DOHH2 (cell line): Measurements from ENCODE around the gene GSTA3.
"Not testable (repeated sequence)": the region's sequence is repeated elsewhere in the genome, so short reads cannot be mapped to it uniquely, and the experiment has no call there.

ENCODE experiments used
- H3F3A ChIP-seq: fragments of 200-600 bp; sonication (generic), shearing (Covaris generic); 2 replicates; pipeline ENCODE4 v1.6.0; 2016; ENCODE audit warnings: antibody characterized with exemption, mild to moderate bottlenecking; ENCODE audit not compliant: control insufficient read depth, insufficient read depth
- H3K27ac ChIP-seq: fragments of 200-600 bp; sonication (generic); 2 replicates; pipeline ENCODE4 v1.5.1; 2014; ENCODE audit warnings: low read depth, mild to moderate bottlenecking, low read length, moderate library complexity
- H3K27me3 ChIP-seq: fragments of 200-600 bp; sonication (generic); 2 replicates; pipeline ENCODE4 v1.6.1; 2014; ENCODE audit warnings: mild to moderate bottlenecking, low read length, mixed read lengths; ENCODE audit not compliant: control insufficient read depth
- H3K36me3 ChIP-seq: fragments of 200-600 bp; sonication (generic); 2 replicates; pipeline ENCODE4 v1.6.1; 2014; ENCODE audit warnings: mild to moderate bottlenecking, low read length, moderate library complexity, mixed read lengths; ENCODE audit not compliant: control insufficient read depth
- H3K4me1 ChIP-seq: fragments of 200-600 bp; sonication (generic); 2 replicates; pipeline ENCODE4 v1.6.1; 2014; ENCODE audit warnings: mild to moderate bottlenecking, low read length, mixed read lengths; ENCODE audit not compliant: control insufficient read depth
- H3K4me2 ChIP-seq: fragments of 200-600 bp; sonication (generic); 2 replicates; pipeline ENCODE4 v1.6.0; 2014; ENCODE audit warnings: mild to moderate bottlenecking, low read length, moderate library complexity
- H3K4me3 ChIP-seq: fragments of 200-600 bp; sonication (generic); 2 replicates; pipeline ENCODE4 v1.5.1; 2014; ENCODE audit warnings: mild to moderate bottlenecking, low read length, mixed read lengths
- H3K79me2 ChIP-seq: fragments of 200-600 bp; sonication (generic); 2 replicates; pipeline ENCODE4 v1.6.1; 2014; ENCODE audit warnings: mild to moderate bottlenecking, low read length, mixed read lengths; ENCODE audit not compliant: control insufficient read depth
- H3K9me2 ChIP-seq: fragments of 200-600 bp; sonication (generic); replicated peaks from 2 replicates; pipeline ENCODE4 v1.6.1; 2014; ENCODE audit warnings: mild to moderate bottlenecking, low read length, mixed read lengths; ENCODE audit not compliant: control insufficient read depth
- H3K9me3 ChIP-seq: fragments of 200-600 bp; sonication (generic); 2 replicates; pipeline ENCODE4 v1.6.1; 2014; ENCODE audit warnings: antibody characterized with exemption, low read length, mixed read lengths; ENCODE audit not compliant: control insufficient read depth, insufficient read depth
- H4K20me1 ChIP-seq: fragments of 200-600 bp; sonication (generic); 2 replicates; pipeline ENCODE4 v1.6.0; 2014; ENCODE audit warnings: low read depth, mild to moderate bottlenecking, antibody characterized with exemption, low read length, moderate library complexity; ENCODE audit not compliant: control insufficient read depth, insufficient read depth
- CTCF ChIP-seq: fragments of 200-600 bp; sonication (generic); IDR thresholded peaks from one replicate; pipeline ENCODE4 v1.5.1; 2014; ENCODE audit warnings: antibody characterized with exemption, mild to moderate bottlenecking, low read depth, low read length; ENCODE audit not compliant: poor library complexity, severe bottlenecking
- EZH2phosphoT487 ChIP-seq: fragments of 200-600 bp; sonication (generic); IDR thresholded peaks from 2 replicates; pipeline ENCODE4 v1.6.1; 2017; ENCODE audit warnings: borderline replicate concordance, mild to moderate bottlenecking, antibody characterized with exemption, low read length, moderate library complexity, mixed read lengths

GSTA3 gene

GRCh38 chr6:52868240-52868639 is 41.3 kb downstream of the GSTA3 start:
- Histone ChIP-seq H3K4me3 (no peak overlapping the region), H3K4me2 (no peak overlapping the region), H4K20me1 (no peaks in the 10 kb centered on the region), H3K9me3 (no peaks in the 10 kb centered on the region), H3K36me3 (no peaks in the 10 kb centered on the region), H3K4me1 (no peaks in the 10 kb centered on the region), H3K27ac (no peak overlapping the region), H3K9me2 (no peaks in the 10 kb centered on the region), H3K79me2 (no peaks in the 10 kb centered on the region), H3F3A (no peaks in the 10 kb centered on the region), H3K27me3 (0 out of 2 replicates have a peak, but pooled peaks cover 2% of the 10 kb centered on the region)
- TF ChIP-seq CTCF (no peak), EZH2phosphoT487 (no peak)

- H3F3A ChIP-seq, H3K4me3 ChIP-seq, H3K4me1 ChIP-seq, H3K9me3 ChIP-seq, H3K9me2 ChIP-seq, H4K20me1 ChIP-seq, H3K4me2 ChIP-seq, H3K27ac ChIP-seq, H3K79me2 ChIP-seq, H3K36me3 ChIP-seq, H3K27me3 ChIP-seq: not testable (repeated sequence)
Measured at GRCh38 chr6:52861151-52861550, 48.3 kb downstream of the GSTA3 start.

GRCh38 chr6:52858416-52858815 is 51.1 kb downstream of the GSTA3 start:
- Histone ChIP-seq H3K4me3 (no peak overlapping the region), H3K9me3 (no peaks in the 10 kb centered on the region), H3F3A (no peaks in the 10 kb centered on the region), H4K20me1 (no peaks in the 10 kb centered on the region), H3K36me3 (no peaks in the 10 kb centered on the region), H3K27ac (no peak overlapping the region), H3K9me2 (no peaks in the 10 kb centered on the region), H3K79me2 (no peaks in the 10 kb centered on the region), H3K27me3 (no peaks in the 10 kb centered on the region), H3K4me2 (no peak overlapping the region), H3K4me1 (no peaks in the 10 kb centered on the region)
- no peak for TF ChIP-seq CTCF
- TF ChIP-seq EZH2phosphoT487 = no peak

- not testable (repeated sequence) for H3K9me3 ChIP-seq, H3F3A ChIP-seq, H3K79me2 ChIP-seq, H3K9me2 ChIP-seq, H3K27ac ChIP-seq, H4K20me1 ChIP-seq, H3K4me3 ChIP-seq, H3K4me1 ChIP-seq, H3K27me3 ChIP-seq, H3K36me3 ChIP-seq, H3K4me2 ChIP-seq
Measured at GRCh38 chr6:52856137-52856536, 53.4 kb downstream of the GSTA3 start.
